HG03342 (cell line): ENCODE measurements around the gene PRKCE.

Experiments
- ATAC-seq: cut with Tn5 transposase; IDR thresholded peaks from one replicate; pipeline ENCODE4 v1.9.1; 2021; ENCODE audit warnings: mild to moderate bottlenecking, moderate library complexity; ENCODE audit not compliant: unreplicated experiment

Gene PRKCE

DNA sequence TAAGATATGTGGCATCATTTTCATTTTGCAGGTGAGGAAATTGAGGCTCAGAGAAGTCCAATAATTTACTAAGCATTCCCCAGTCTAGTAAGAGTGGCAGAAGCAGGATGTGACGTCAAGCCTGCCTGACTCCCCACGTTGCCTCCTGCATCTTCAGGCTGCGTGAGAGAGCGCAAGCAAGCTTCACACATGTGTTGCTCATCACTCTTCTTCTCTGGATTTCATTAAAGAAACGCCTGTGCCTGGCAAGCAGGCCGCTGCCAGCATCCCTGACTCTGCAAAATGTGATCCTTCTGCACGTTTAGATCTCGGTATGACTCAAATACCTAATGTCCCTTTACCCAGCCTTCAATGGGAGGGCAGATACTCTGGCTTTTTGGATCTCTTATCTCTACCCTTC lies 96.8 kb downstream of the PRKCE start:
- no peak for ATAC-seq

DNA sequence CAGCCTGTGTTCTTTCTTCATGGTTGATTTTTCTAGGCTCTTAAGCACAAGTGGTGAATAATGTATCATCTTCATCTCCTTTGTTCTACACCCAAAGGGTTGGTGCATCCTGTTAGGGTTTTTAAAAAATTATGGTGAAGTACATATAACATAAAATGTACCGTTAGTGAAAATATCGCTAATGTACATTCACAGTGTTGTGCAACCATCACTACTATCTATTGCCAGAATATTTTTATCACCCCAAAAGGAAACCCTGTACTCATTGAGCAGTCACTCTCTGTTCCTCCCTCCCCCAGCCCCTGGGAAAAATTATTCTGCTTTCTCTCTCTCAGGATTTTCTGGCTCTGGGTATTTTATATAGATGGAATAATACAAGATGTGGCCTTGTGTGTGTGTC lies 98.5 kb downstream of the PRKCE start:
- no peak for ATAC-seq

DNA sequence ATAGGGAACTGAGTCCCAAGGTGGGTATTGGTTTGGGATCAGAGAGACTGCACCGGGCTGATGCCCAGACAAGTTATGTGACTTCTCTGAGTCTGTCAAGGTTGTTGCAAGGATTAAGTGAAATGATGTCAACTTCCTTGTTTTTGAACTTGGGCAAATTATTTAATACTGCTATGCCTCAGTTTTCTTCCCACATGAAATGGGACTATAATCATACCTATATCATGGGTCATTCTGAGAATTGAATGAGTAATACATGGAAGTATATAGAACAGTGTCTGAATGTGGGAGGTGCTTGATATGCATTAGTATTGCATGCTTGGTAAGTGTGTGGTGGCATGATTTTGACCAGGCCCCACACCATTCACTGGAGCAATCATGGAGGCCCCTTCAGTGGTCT lies 99.0 kb downstream of the PRKCE start:
- ATAC-seq: no peak

DNA sequence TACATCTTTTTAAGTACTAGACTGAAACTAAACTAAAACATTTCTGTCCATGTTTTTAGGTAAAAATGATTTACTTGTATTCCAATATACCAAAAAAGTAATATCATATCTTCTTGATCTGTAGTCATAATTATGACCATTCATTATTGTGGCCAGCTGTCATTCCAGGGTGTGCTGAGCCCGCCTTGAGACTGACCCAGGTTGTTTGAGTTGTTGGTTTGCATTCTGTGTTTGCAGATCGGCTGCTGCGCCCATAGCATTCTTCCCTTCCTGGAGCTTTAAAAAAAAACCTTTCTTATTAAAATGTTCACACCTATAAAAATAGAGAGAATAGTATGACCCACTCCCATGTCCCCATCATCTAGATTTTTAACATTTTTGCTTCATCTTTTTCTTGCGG lies 101.9 kb downstream of the PRKCE start:
- ATAC-seq: no peak

DNA sequence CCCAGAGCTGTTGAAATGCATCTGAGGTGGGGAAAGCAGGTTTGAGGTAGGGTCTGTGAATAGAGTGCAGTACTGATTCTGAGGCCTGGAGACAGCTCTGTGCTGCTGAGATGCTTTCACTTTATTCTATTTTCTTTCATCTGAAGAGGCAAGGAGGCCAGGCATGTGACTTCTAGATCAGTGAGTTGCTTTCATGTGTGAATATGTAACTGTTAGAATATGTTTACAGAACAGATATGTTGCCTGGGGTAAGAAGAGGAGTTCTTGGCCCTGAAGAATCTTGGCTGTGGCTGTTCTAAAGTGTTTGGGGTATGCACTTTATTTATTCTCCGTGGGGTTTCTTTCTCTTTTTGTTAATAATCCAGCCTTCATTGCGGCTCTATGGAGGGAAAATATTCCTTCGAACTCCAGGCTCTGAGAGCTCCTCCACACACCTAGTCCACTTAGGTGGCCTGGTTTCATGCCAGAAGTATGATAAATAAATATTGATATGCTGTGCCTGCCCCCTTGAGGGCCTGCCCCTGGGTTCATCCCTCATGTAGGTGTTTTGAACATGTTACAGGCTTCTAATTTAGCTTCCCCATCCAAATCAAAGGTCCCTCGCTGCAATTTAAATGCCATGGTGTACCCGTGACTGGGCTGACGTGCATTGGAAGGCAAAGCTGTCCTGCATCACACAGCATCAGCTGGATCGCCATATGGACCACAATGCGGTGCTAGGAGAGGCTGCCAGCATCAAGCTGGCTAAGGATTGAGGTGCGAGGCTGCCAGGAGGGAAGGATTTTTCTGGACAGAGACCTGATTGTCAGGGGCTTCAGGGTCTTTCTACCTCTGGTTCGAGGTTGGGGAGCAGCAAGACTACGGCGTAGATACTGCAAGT lies 102.9 kb downstream of the PRKCE start:
- no peak for ATAC-seq

DNA sequence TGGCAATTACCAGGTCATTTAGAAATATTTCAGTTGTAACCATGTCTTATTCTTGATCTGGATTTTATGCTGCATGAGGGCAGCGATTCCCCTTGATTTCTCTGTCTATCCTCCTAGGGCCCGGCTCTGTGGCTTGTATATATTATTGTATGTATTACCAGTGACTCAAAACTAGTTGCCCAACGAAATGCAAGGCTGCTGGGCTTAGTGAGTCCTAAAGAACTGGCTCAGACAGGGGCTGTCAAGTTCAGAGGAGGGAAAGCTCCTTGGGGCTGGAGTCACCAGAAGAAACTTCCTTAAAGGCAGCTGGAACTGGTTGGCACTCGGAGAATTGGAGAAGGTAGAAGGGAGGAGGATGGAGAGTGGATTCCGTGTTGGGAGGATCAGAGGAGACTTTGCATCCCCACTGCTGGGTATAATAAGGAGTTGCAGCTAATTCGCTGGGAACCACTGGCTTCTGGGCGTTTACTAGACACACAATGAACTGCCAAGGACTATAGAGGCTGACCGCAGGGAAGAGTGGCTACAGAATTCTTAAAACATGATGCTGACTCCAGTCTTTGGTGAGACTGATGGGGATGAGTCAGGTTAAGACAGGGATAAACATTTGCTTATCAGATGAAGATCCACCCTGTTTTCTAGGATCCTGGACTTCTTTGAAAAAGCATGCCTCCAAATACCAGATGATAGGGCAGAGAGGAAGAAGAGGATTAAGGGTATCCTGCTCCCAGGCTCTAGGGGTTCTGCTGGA lies 104.3 kb downstream of the PRKCE start:
- ATAC-seq: no peak

DNA sequence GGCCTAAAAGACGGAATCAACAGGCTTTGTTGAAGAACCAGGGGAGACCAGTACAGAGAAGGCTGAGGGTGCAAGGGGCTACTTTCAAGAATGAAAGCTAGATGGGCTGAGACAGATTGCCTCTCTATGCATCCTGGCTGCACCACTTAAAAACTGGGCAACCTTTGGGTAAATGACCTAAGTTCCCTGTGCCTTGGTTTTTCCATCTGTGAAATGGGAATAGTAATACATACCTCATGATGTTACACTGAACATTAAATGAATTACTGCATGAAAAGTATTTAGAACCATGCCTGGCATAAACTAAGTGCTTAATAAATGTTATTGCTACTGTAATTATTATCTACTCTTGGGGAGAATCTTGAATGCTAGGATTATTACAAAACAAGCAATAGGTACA lies 106.5 kb downstream of the PRKCE start:
- ATAC-seq: no peak

DNA sequence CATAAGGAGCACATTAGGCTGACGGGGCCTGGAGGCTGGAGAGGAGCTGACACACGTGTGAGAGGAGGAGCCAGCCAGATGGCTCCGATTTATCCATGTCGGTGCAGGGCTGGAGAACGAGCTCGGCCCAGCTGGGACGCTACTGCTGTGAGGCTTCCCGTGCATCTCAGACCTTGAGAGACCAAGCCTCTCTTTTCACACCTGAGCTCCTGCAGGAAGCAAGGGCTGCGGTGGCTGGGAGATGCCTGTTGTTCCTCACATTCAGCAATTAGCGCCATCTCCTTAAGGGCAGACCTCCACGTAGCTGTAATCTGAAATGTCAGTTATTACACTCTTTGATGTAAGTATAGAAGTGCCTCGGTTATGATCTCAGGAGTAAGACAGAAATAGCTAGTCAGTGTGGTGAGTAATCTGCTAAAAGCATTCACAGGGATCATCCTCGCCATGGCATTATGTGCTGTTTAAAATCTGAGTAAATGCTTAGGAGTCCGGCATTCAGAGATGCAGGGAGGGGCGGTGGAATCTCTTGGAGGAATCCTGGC lies 107.9 kb downstream of the PRKCE start:
- ATAC-seq: no peak

DNA sequence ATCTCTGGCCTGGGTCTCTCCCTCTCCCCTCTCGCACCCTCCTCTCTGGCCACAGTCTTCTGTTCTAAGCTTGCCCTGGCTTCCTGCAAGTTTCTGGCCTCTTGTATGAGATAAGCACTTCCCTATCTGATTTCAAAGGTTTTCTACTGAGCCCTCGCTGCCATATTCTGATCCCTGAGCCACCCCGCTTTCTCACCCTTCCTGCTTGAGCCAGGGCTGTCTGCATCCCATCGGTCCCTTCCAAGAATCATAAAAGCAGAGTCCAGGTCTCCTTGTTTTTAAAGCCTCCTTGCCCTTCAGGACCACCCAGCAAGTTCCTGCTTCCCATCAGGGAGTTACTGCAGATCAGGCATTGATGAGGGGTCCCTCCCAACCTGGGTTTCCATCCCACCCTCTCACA lies 110.2 kb downstream of the PRKCE start:
- ATAC-seq: no peak

DNA sequence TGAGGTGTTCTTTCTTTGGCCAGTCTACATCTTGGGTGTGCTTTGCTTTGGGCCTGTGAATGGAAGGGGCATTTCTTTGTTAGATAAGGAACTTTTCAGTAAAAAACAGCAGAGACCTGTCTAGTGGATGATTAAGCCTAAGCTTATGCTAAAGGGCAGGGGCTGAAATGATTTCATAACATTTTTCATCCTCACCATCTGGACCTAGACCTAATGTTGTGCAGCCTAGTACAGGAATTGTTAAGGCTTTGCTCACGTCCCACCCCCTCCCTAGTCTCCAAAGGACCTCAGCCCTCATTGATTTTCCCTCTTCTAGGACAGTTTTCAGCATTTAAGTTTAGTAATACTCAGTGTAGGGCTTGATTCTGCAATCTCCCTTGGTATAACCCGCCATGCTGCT lies 111.8 kb downstream of the PRKCE start:
- ATAC-seq: no peak

DNA sequence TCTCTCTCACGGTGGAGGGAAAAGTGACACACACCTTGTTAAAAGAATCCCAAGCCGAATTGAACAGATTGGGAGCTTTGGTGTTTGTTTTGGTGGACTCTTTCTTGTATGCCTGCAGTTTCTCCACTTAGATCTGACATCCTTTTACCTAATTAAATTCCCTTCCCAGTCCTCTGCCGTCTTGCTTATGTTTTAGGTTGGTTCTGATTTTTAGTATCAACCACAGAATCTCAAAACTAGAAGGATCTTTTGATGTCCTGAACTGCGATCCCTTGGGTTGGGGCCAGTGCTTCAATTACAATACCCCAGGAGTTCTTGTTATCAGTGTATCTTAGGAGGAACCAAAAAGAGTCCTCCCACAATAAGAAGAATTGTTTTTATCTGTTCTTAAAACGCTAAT lies 112.3 kb downstream of the PRKCE start:
- ATAC-seq: no peak

DNA sequence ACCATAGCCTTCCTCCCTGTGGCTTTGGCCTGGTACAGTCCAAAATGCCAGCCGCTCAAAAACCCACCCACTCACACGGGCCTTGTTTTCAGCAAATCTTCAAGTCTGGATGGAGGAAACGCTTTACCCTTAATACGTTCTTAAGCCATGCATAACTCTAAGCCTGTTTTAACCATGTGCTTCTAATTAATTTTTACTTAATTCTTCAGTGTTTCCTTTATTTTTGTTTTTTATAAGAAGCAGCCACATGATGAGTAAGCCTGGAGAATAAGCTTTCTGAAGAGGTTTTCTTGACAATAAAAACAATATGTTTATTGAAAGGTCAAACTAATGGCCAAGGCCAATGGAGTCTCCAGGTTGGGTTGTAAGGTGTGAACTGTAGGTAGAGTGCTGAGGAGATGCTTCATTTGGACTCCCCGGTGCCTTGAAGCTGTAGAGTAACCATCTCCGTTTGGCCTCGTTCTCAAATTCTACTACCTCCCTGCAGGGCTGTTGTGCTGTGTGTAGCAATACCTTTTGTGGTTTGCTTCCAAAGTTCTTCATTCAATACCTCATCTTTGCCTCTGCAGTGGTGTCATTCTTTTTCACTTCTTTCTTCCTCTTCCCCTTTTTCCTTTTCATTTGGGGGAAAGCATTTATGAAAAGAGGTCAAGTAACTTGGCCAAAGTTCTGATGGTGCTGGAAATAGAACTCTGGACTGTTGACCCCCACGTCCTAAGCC lies 113.7 kb downstream of the PRKCE start:
- no peak for ATAC-seq

DNA sequence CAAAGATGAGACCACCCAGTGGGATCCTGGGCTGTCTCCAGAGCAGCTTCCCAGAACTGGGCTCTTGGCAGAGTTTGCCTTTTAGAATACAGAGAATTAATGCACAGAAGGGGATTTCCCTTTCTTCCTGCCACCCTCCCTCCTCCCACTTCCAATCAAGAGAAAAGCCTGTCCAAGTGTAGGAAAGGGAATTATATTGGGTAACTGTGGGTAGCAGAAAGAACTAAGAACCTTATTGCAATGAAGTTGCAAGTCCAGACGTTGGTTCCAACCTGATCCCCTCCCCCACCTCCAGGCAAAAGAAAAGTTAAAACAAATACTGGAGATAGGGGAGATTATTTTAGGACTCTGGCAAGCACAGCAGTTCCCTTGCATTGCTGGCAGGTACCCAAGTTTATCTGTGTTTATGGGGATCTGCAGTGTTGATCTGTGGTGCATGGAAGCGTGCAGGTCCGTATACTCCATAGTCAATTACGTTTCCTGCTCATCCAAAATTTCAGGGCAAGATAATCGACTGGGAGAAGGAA lies 114.3 kb downstream of the PRKCE start:
- ATAC-seq: no peak

DNA sequence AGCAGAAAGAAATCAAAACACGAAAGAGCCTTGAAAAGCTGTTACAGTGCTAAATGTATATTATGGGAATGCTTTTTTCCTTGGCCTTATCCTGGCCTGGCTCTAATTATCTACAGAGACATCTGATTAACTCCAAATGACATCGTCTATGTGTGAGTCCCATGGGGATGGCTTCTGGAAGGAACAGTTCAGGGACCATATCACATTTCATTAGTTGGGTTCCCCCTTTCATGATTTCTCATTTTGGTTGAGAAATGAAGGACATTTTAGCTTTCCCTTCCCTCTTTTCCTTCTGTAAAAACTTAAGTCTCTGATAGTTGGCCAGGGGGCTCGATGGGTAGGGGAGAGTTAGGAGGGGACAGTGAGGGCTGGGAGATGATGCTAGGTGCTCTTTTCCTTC lies 116.7 kb downstream of the PRKCE start:
- ATAC-seq: no peak

DNA sequence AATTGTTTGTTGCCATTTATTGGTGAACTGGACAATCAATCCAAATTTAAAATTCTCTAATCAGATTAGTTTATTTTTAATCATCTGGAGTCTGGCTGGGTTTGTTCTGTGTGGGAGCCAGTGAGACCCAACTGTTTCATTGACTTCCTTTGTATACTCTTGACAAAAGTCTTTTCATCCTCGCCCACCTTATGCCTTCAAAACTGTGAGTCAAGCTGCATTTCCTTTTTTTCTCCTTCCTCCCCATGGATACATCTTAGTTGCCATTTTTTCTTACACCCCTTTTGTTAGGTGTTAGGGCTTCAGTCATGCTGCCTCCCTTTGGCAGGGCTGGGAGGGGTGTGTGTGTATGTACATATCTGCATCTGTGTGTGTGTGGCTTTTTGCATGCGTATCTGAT lies 117.6 kb downstream of the PRKCE start:
- ATAC-seq: no peak

DNA sequence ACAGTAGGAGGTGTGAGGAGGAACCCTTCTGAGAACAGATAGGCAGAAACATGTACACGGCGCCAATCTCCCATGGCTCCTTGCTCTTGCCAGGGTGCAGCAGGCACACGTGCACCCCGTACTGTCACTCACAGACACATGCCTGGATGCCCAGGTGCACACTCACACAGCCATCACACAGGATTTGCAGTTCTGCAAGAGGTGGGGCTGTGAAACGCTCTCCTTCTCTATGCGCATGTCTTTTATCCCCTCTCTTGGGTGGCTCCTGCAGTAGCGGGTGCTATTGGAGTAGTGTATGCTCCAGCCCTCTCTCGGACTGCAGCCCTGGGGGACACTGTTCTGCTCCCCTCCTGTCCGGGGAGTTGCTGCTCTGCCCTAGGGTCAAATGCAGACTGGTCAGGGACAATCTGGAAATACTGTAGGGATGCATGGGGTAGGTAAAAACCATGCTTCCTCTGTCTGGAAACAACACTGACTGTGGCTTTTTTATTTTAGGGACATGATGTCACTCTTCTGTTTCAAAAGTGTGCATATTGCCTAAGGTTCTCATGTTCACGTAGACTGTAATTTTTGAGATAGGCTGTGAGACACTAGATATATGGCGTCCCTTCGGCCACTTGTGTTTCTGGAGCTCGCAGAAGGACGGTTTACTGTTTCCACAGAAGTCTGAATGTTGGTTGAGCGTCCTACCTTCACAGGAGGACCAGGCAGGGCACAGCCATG lies 118.5 kb downstream of the PRKCE start:
- ATAC-seq: no peak

DNA sequence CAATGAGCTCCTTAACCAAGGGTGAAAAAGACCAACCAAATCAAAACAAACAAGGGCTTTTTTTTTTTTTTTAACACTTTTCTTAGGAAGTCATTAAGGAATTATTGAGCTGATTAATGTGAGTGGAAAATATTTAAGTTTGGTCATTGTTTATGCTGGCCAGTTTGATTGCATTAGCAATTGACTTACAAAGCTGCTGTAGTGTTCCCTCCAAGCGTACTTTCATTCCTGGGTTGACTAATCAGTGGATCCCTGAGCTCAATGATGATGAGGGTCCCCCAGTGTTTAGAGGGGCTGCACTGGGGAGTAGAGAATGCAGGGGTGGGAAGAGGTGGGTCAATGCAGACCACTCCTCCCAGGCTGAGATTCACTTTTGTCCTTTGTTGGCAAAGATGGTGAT lies 119.3 kb downstream of the PRKCE start:
- no peak for ATAC-seq

DNA sequence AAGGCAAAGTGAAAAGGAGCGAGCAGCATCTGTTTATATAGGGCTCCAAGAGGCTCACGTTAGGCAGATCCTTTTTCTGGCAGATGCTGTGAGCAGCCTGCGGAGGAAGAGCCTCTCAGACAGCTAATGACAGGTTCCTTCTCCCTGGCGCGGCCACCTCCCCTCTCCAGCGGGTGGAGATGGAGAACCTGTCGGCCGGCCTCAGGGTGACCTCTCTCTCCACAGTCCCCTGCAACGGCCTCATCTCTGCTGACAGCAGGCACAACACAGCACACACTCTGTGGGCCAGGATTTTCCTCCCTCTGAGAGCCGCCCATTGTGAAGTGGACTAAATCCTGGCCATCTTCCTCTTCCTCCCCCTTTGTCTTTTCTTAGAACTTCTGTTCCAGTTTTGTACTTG lies 119.8 kb downstream of the PRKCE start:
- no peak for ATAC-seq

DNA sequence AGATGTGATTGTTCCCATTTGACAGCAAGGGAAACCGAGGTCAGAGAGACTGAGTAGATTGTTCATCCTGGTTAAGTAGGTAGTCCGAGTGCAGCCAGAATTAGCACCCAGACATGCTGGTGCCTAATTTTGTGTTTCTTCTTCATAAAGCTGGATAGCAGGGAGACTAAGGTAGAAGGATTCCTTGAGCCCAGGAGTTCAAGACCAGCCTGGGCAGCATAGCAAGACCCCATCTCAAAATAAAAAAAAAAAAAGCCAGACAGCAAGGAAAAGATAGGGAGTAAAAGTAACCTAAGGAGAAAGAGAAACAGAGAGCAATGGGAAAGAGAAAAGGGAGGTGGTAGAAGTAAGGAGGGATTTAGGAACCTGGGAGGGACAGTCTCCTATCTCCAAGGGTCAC lies 120.6 kb downstream of the PRKCE start:
- no peak for ATAC-seq

DNA sequence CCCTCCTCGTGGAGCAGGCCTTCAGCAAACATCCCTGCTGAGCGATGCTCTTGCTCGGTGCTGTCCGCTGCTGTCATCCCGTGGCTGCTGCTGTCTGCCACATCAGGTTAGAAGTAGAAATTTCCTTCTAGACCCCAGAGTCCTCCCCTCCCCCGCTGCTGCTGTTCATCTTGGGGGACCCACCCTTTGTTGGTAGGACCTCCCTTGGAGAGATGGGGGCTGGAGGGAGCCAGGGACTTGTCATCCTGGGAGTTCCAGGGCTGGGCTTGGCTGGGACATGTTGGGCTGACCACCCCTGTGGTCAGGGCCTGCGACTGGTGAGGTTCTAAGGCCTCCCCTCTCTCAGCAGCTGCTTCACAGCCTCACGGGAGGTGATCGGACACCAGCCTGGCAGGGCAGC lies 122.4 kb downstream of the PRKCE start:
- ATAC-seq: no peak
